Fibroblast of peridontal ligament (primary cell): ENCODE data around the gene ZIC4.

Source experiments
- DNase-seq: peaks from one replicate; pipeline ENCODE4 v3.0.0-alpha.2; 2010; ENCODE audit errors: extremely low read depth

The ZIC4 gene

DNA sequence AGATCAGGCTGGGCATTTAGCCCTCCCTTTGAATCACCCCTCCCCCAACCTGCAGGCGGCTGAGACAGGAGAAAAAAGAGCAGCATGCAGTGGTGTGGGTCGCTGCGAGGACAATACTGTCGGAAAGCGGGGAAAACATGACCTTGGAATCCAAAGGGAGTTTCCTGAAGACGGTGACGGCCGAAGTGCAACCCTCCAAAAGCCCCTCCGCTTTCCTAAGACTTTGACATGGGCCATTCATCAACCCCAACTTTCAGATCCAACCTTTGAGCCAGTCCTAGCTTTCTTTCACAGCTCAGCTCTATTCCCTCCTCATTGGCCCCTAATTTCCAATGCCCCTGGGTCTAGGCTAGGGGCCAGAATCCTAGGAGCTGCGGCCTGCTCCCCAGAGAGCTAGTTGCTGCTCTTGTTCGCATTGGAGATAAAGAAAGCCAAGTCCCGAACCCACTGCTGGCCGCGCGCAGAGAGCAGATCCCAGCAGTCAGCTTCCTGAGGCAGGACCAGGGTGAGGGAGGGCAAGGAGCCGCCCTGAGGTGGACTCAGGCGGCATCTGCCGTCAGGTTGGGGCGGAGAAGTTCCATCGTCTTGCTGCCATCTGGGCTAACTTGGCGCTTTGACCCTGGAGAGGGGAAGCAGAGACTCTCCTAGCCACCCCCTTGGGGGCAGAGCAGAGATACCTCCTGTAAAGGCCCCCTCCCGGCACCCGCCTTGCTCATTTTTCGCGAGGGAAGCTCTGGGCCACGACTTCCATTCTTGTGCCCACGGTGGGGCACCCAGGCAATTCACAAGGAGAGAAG lies 914 bp downstream of the ZIC4 start:
- DNase-seq = no peak

GRCh38 chr3:147404800-147405230 lies 1.5 kb downstream of the ZIC4 start:
- no peak for DNase-seq

DNA sequence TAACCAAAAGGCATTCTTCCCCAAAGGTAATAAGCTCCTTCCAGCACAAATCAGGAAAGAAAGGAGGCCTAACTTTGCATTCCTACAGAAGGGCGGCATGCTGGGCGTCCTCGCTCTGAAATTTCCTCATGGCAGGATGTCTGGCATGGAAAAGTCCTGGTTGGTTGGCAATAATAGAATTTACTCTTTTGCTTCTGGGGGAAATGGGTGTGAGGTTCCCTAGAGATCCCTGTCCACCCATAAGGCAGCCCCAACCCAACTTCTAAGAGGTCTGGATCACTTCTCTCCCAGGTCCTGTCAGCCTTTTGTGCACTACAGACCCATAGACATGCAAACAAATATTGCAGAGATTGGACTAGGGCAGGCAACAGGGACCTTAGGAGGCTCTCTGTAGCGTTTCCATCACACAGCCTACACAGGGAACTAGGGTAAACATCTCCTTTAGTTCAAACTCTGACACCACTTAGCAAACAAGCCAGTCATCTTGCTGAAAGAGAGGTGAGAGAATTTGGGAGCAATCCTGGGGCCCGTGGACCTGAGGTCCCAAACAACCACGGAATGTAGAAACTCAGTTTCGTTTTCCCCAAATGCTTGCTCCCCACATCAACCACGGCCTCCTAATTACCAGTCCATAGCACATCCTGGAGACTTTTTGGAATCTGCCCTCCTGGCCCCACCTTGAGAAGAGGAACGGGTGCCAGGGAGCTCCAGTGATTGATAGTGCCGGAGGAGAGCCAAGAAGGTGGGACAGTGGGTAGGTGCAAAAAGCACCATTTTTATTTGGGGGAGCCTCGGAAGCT lies 2.1 kb downstream of the ZIC4 start:
- DNase-seq = no peak

DNA sequence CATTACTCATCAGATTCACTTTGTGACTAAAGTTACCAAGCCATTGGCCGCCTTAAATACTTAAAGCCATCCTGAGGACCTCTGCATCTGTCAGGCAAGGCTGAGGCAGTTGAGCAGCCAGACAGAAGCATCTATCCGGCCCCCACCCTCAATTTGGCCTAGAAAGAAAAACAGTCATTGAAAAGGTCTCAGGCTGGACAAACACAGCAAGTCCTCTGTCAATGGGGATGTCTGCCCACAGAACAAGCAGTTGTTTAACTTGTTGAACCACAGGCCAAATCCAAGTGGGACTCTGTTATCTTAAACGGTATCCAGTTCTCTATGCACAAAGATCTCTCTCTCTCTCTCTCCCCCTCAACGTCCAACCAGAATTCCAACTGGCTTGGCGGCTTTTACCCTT lies 2.8 kb downstream of the ZIC4 start:
- DNase-seq = no peak

DNA sequence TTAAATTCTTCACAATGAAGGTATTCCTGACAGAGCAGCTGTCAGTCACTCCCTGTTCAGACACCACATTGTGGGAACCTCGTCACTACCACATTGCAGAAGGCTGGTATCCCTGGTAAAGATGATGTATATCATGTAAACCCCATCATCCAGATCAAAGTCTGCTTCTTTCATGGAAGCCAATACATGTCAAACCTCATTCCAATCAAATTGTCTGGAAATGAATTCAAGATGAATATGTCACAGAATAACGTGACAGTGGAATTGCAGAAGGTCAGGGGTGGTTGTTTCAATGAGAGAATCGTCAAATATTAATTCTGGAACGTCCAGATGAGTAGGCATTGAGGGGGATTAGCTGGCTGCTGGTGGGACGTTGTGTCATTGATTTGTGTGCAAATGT lies 4.2 kb downstream of the ZIC4 start:
- DNase-seq = no peak

DNA sequence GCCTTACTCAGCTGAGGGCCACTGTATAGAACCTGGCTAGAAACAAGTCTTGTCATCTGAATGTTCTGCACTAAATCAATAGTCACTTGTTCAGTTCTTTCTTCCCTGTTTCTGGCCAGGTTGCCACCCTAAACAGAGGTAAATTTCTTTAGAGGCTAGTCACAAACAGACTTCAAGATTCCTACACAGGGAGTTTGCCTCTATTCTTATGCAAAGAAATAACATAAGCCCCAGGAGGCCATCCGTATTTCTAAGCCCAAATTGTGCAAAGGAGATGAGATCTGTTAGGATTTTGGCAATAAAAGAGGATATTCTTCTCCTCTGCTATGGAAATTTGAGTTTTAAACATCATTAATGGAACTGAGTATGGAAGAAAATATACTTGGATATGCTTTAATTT lies 4.9 kb downstream of the ZIC4 start:
- no peak for DNase-seq

DNA sequence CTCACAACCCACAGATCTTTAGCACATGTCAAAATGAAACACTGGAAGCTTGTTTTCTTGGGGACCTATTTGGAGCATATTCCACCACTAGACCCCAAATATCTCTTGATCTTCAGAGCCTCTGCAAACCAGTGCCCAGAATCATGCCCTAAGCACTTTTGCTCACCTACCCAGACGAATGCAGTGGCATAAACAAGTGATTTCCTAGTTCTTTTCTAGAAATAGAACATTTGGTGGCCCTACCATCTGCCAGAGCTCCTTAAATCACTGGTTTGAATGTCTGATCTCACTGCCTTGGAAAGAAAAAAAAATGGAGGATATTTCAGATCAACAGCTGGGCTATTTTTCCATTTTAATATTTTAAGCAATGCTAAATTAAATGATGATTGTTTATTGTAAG lies 5.3 kb downstream of the ZIC4 start:
- DNase-seq = no peak

- no peak for DNase-seq
Observed at GRCh38 chr3:147400111-147400510, 6.2 kb downstream of the ZIC4 start.

- DNase-seq = no peak
Observed at GRCh38 chr3:147398813-147399534, 7.4 kb downstream of the ZIC4 start.

- DNase-seq = no peak
Observed at GRCh38 chr3:147397875-147398812, 8.2 kb downstream of the ZIC4 start.

DNA sequence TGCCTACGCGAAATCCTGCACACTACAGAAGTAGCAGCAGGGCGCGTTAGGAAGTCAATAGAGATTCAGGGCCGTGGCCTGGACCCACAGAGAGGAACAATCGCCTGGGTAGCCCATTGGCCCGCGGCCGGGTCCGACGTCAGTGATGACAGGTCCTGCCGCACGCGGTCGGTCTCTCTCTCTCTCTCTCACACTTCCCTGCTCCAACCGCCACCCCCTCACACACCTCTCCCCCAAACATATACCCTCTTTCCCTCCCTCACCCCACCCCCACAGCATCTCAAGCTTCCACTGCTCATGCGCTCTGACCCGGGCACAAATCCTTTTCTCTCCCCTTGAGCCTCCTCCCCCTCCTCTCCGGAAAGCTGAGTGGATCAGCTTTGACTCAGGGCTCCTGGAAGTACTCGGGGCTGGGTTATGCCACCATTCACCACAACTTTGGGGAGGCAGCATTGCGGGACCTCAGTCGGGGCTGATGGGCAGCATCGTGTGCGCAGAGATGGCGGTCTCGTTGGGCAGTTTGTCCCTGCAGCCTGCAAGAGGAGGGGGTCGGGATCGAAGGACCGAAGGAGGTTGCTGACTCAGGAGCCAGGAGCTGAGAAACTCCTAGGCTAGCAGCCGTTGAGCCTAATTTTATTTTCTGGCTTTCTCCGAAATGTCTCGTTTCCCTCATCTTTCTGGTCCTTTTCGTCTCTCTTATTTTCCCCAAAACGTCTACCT lies 9.0 kb downstream of the ZIC4 start:
- no peak for DNase-seq

- no peak for DNase-seq
Observed at GRCh38 chr3:147396712-147397046, 9.7 kb downstream of the ZIC4 start.

- no peak for DNase-seq
Observed at GRCh38 chr3:147395899-147396711, 10.2 kb downstream of the ZIC4 start.

DNA sequence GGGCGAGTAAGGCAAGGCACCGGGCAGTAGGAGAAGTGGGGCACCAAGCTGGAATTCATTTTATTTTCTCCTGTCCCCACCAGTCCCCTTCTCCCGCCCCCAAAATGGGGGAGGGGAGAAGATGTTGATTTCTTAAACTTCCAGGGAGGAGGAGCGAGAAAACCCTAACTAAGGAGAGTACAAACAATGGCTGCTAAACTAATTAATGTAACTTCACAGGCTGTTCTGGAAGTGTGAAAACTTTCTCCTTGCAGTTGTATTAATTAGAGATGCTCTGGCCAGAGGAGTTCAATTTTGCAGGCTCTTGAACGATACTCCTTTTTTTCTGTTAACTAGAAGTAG lies 11.5 kb downstream of the ZIC4 start:
- DNase-seq = no peak

DNA sequence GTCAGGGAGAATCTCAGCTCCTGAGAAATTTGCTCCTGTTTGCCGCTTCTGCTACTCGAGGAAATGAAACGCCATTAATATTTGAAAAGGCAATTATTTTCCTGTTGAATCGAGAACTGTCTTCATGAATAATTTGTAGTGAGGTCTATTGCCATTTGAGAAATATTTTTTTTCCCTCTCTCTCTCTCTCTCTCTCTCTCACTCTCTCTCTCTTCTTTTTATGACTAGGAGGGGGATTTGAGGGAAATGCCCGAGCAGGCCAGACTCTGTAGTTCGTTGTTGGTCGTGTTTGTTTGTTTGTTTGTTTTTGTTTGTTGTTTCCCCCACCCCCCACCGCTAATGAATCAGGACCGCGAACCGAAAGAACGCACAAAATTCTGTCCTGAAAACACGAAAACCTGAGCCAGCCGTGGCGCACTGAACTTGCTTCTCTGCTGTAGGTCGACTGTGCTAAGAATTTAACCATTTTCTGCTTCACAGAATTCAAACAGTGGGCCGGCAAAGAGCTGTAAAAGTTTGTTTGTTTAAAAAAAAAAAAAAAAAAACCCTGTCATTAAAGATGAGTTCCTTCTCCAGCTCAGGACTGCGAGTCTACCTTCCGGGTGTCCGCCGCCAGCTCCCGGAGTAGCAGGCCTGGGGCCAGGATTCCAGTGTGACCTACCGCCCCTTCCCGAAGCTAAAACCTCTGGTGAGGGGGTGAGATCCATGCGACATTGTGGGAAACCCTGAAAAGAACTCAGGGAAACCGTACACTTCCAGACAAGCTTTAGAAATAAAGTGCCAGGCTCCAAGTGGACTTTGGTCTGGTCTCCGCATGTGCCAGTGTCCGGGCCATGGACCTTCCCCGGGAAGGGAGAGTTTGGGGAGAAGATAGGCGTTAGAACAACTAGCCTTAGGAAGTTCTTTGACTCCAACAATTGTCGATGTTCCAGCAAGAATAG lies 12.1 kb downstream of the ZIC4 start:
- no peak for DNase-seq

DNA sequence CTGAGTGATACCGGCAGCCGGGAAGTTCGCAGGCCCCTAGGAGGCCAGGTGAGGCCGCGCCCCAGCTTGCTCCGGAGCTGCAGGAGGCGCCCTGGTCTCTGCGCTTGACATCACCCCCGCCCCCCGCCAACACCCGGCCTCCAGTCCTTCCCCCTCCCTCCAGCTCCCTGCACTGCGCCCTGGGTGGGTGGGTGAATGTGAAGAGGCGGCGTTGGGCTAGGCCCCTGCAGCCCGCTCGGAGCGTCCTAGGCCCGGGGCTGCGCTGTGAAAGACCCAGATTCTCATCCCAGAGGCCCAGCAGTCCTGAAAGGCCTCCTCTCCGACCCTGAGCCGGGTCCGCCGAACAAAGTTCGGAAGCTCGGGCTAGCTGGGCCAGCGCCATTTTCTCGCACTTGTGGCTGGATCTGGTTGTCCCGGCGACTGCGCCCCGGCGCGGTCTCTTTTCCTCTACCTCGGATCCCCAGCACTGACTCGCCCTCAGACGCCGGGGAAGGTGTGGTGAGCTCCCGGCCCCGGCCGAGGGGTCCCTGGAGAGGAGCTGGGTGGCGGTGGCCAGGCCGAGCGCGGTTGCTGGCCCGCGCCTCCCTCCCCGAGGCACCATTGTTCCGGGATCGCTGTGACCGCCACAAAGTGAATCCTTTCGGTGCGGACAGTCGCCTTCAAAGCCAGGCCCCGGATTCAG lies 12.9 kb downstream of the ZIC4 start:
- no peak for DNase-seq

DNA sequence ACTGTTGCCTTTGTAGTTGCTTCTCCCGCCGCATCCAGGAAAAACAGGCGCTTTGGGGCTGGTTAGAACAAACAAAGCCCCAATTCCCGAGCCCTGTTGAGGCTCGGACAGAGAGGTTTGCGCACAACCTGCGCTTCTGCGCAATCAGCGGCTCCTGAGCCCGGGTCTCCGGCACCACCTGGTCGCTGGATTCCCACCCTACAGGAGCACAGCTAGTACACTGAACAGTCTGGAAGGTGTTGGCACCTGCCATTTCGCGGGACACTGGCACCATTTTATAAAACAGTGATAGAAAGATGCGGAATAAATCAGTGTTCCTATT lies 13.8 kb downstream of the ZIC4 start:
- no peak for DNase-seq

DNA sequence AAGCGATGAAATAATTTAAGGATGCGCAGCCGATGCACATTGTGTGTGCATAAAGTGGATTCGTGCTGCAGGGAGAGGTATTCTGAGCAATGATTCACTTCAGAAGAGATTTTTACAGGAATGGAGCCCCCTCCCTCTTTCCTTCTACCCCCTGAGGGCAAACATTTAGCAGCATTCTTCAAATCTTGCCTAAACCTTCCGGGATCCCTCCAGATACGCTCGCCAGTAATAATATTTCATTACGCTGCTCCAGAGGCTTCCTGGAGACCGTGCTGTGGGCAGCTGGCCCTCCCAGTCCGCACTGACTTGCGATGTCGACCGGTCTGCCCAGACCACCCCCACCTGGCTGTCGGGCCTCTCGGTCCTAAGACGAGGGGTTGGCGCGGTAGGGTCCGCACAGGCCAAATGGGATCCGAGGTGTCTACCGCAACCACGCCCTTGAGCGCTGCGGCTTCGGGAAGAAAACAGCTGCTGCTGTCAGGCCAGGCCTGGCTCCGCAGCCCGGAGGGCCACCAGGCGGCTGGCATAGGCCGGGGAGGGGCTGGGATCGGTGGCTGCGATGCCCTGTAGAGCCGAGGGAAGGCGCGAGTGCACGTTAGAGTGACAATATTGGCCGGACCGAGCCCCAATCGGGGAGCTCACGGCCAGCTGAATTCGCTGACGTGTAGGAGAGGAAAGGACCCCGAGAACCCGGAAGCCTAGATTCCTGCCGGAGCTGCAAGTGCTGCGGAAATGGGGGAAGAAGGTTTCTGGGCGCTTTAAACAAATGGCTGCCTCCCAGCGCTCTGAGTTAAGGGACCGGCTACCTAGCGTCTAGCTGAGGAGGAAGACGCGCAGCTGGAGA lies 14.3 kb downstream of the ZIC4 start:
- no peak for DNase-seq
